ENCODE measurements around the gene CHKA.

Gene CHKA

GRCh38 chr11:68142441-68143309 is 21.5 kb upstream of the CHKA start:
- DNase-seq: no peak

- DNase-seq: peak; percentile 32 to 65
These were observed 20.8 kb upstream of the CHKA start for GRCh38 chr11:68142028-68142412.

- DNase-seq: no peak
These were observed 20.2 kb upstream of the CHKA start for GRCh38 chr11:68141246-68142027.

GRCh38 chr11:68140496-68141245 is 19.5 kb upstream of the CHKA start:
- no peak for DNase-seq

- DNase-seq: no peak
These were observed 17.0 kb upstream of the CHKA start for GRCh38 chr11:68138237-68138636.

GRCh38 chr11:68137833-68138232 is 16.6 kb upstream of the CHKA start:
- DNase-seq: no peak

- DNase-seq: no peak
These were observed 15.7 kb upstream of the CHKA start for GRCh38 chr11:68136866-68137265.

GRCh38 chr11:68135161-68135560 is 14.0 kb upstream of the CHKA start:
- DNase-seq: no peak

GRCh38 chr11:68133761-68134160 is 12.6 kb upstream of the CHKA start:
- DNase-seq: no peak

- no peak for DNase-seq
These were observed 8.9 kb upstream of the CHKA start for GRCh38 chr11:68130121-68130520.

GRCh38 chr11:68128682-68129327 is 7.6 kb upstream of the CHKA start:
- no peak for DNase-seq

GRCh38 chr11:68127714-68128681 is 6.8 kb upstream of the CHKA start:
- DNase-seq: no peak

GRCh38 chr11:68125164-68125563 is 4.0 kb upstream of the CHKA start:
- DNase-seq: no peak

- DNase-seq: no peak
These were observed 1.9 kb upstream of the CHKA start for GRCh38 chr11:68122936-68123539.

GRCh38 chr11:68120273-68121066 is 718 bp downstream of the CHKA start:
- DNase-seq: peak; percentile 15 to 37

GRCh38 chr11:68118706-68119448 is 2.3 kb downstream of the CHKA start:
- no peak for DNase-seq

GRCh38 chr11:68117853-68118470 is 3.2 kb downstream of the CHKA start:
- DNase-seq: no peak

GRCh38 chr11:68116974-68117373 is 4.2 kb downstream of the CHKA start:
- no peak for DNase-seq

- no peak for DNase-seq
These were observed 5.1 kb downstream of the CHKA start for GRCh38 chr11:68116126-68116525.

All from stimulated activated CD4-positive, alpha-beta T cell treated with anti-CD3 and anti-CD28 coated beads, Interleukin-4, amount 100 ng/mL, for 4 hours (primary cell).